HEK293 (cell line): Measurements from ENCODE around the gene RHBDL3.

ENCODE experiments used
- CTCF ChIA-PET: fragments of 350-600 bp; formaldehyde crosslinking; extraction: SDS; loops from one replicate; lab custom pipeline; 2021; ENCODE audit warnings: antibody characterized with exemption; lab: Yijun Ruan, JAX
- POLR2A ChIA-PET: fragments of 300-600 bp; formaldehyde crosslinking; extraction: SDS; loops from one replicate; lab custom pipeline; 2020; ENCODE audit warnings: antibody characterized with exemption, inconsistent platforms; lab: Yijun Ruan, JAX
- H3K27ac ChIP-seq: fragments of 200-500 bp; sonication (Bioruptor generic); 2 replicates; pipeline ENCODE4 v1.5.1; 2014; ENCODE audit warnings: low read depth, low read length, control low read depth, inconsistent platforms; ENCODE audit errors: extremely low read depth
- H3K36me3 ChIP-seq, 2 experiments: fragments of 200-500 bp in 1 of 2; sonication (Bioruptor generic) in 1 of 2; 1 replicate in 1 of 2; 2 replicates in 1 of 2; pipeline ENCODE4 v1.5.1; 2014 to 2017; ENCODE audit warnings: inconsistent platforms in 2 of 2, low read length in 2 of 2; ENCODE audit not compliant: control insufficient read depth in 2 of 2, insufficient read depth in 1 of 2
- H3K4me1 ChIP-seq: fragments of 200-500 bp; sonication (Bioruptor generic); 2 replicates; pipeline ENCODE4 v1.5.1; 2014; ENCODE audit warnings: mild to moderate bottlenecking, low read length, inconsistent platforms; ENCODE audit not compliant: control insufficient read depth, insufficient read depth
- H3K4me3 ChIP-seq: 2 replicates; pipeline ENCODE4 v1.5.1; 2011; ENCODE audit warnings: low read depth, mild to moderate bottlenecking, control low read depth, low read length, moderate library complexity
- H3K9me3 ChIP-seq: fragments of 200-500 bp; sonication (Bioruptor generic); 2 replicates; pipeline ENCODE4 v1.5.1; 2014; ENCODE audit warnings: low read depth, low read length, inconsistent platforms; ENCODE audit not compliant: control insufficient read depth, insufficient read depth
- BCL11A ChIP-seq: fragments of 450-650 bp; formaldehyde crosslinking; IDR thresholded peaks from 2 replicates; pipeline ENCODE4 v1.5.1; 2016; ENCODE audit warnings: low read depth, missing biosample characterization, missing genetic modification characterization
- MYNN ChIP-seq: fragments of 450-650 bp; formaldehyde crosslinking; IDR thresholded peaks from 2 replicates; pipeline ENCODE4 v1.5.1; 2016; ENCODE audit warnings: missing biosample characterization, missing genetic modification characterization, borderline replicate concordance
- PRDM1 ChIP-seq: fragments of 450-650 bp; formaldehyde crosslinking; IDR thresholded peaks from 2 replicates; pipeline ENCODE4; 2016; ENCODE audit warnings: missing biosample characterization, missing genetic modification characterization
- ZNF184 ChIP-seq: fragments of 450-650 bp; IDR thresholded peaks from 2 replicates; pipeline ENCODE4 v1.5.1; 2018; ENCODE audit warnings: missing biosample characterization, mild to moderate bottlenecking, missing genetic modification characterization
- ZNF214 ChIP-seq: fragments of 450-650 bp; formaldehyde crosslinking; IDR thresholded peaks from 2 replicates; pipeline ENCODE4 v1.5.1; 2017; ENCODE audit warnings: missing biosample characterization, mild to moderate bottlenecking, missing genetic modification characterization, borderline replicate concordance
- ZNF248 ChIP-seq: fragments of 450-650 bp; formaldehyde crosslinking; IDR thresholded peaks from 2 replicates; pipeline ENCODE4 v1.5.1; 2017; ENCODE audit warnings: missing biosample characterization, missing genetic modification characterization
- ZNF629 ChIP-seq: fragments of 450-650 bp; formaldehyde crosslinking; IDR thresholded peaks from 2 replicates; pipeline ENCODE4 v1.5.1; 2017; ENCODE audit warnings: missing biosample characterization, missing genetic modification characterization
- ZNF76 ChIP-seq: fragments of 450-650 bp; formaldehyde crosslinking; IDR thresholded peaks from 2 replicates; pipeline ENCODE4; 2016; ENCODE audit warnings: low read depth, missing biosample characterization, missing genetic modification characterization, borderline replicate concordance
- ZNF843 ChIP-seq: fragments of 450-650 bp; formaldehyde crosslinking; IDR thresholded peaks from 2 replicates; pipeline ENCODE4 v1.5.1; 2016; ENCODE audit warnings: missing biosample characterization, missing genetic modification characterization
- TF ChIP-seq, protein P1 (sequence below): fragments of 450-650 bp; formaldehyde crosslinking; IDR thresholded peaks from 2 replicates; pipeline ENCODE4 v1.5.1; 2016; ENCODE audit warnings: missing biosample characterization, missing genetic modification characterization
- TF ChIP-seq, protein P2 (sequence below): fragments of 450-650 bp; formaldehyde crosslinking; IDR thresholded peaks from 2 replicates; pipeline ENCODE4 v1.5.1; 2017; ENCODE audit warnings: missing biosample characterization, missing genetic modification characterization

RHBDL3 gene

DNA sequence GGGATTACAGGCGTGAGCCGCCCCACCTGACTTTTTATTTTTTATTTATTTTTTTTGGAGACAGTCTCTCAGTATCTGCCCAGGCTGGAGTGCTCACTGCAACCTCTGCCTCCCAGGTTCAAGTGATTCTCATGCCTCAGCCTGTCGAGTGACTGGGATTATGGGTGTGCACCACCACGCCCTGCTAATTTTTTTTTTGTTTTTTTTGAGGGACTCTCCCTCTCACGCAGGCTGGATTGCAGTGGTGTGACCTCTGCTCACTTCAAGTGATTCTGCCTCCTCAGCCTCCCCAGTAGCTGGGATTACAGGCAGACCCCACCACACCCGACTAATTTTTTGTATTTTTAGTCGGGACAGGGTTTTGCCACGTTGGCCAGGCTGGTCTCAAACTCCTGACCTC lies 92.0 kb downstream of the RHBDL3 start (continued):
- no peak for TF ChIP-seq ZNF184 (tag by site-specific recombination)

DNA sequence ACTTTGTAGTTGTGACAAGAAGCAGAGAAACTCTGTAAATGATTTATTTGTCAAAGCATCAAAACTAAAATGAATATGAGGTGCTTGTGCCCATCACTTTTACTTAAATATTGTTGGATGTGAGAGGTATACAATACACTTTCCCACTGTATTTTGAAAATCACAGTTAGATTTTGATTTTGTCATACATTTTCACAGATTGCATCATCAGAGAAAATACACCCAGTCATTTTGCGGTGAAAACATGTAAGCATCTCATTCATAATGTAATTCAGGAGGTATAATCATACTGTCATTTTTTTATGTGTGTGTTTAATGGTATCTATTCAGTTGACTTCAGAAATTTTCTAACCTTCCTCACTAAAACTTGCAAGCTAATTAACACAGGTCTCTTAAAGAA lies 95.6 kb downstream of the RHBDL3 start:
- no peaks in the 10 kb centered on the region for H3K9me3 ChIP-seq
- CTCF ChIA-PET = interaction anchor here (0.8 kb wide), 1 partner anchor 108 kb away, joined by 3 read pairs; no protein-coding TSS in a partner anchor
- H3K27ac ChIP-seq = no peak overlapping the region
- POLR2A ChIA-PET = interaction anchor here (0.6 kb wide), 1 partner anchor 13 kb away, joined by 4 read pairs; no protein-coding TSS in a partner anchor
- H3K4me1 ChIP-seq = peaks cover 1% of the 10 kb centered on the region
- TF ChIP-seq ZNF248 (tag by site-specific recombination) (no peak), ZNF76 (tag by site-specific recombination) (no peak), PRDM1 (tag by site-specific recombination) (peak; percentile 37), ZNF843 (tag by site-specific recombination) (no peak), MYNN (tag by site-specific recombination) (no peak), ZNF629 (tag by site-specific recombination) (0 out of 2 replicates have a peak, but pooled peaks have one; percentile 22)
- H3K4me3 ChIP-seq = no peak overlapping the region
- H3K36me3 ChIP-seq = peaks cover 94 to 99% of the 10 kb centered on the region in 2 experiments

DNA sequence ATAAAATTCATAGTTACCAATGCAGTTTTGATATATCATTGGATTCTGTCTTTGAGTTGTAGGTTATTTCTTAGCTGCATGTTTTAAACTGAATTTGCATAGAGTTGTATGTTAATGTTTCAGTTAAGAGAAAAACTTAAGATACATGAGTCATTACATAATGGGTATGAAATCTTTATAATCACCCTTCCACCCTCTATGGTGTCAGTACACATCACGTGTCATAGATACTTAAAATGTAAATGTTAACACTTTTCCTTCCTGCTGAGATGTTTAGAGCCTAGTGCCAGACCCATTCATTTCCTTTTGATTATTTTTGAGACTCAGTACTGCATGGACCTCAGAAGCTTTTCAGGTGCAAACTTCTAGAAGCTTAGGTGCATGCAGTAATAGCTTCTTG lies 104.8 kb downstream of the RHBDL3 start:
- no peaks in the 10 kb centered on the region for H3K9me3 ChIP-seq
- ChIA-PET CTCF (interaction anchor here (0.6 to 1.3 kb wide), 5 partner anchors 9 to 195 kb away, joined by 3 to 6 read pairs (median 3); partner anchors contain the start of gene PSMD11), POLR2A (no interaction called here)
- no peak overlapping the region for H3K27ac ChIP-seq
- H3K4me3 ChIP-seq = no peak overlapping the region
- TF ChIP-seq, protein P1, sequence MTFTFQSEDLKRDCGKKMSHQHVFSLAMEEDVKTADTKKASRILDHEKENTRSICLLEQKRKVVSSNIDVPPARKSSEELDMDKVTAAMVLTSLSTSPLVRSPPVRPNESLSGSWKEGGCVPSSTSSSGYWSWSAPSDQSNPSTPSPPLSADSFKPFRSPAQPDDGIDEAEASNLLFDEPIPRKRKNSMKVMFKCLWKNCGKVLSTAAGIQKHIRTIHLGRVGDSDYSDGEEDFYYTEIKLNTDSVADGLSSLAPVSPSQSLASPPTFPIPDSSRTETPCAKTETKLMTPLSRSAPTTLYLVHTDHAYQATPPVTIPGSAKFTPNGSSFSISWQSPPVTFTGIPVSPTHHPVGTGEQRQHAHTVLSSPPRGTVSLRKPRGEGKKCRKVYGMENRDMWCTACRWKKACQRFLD (tag by site-specific recombination) = no peak
- TF ChIP-seq, protein P2, sequence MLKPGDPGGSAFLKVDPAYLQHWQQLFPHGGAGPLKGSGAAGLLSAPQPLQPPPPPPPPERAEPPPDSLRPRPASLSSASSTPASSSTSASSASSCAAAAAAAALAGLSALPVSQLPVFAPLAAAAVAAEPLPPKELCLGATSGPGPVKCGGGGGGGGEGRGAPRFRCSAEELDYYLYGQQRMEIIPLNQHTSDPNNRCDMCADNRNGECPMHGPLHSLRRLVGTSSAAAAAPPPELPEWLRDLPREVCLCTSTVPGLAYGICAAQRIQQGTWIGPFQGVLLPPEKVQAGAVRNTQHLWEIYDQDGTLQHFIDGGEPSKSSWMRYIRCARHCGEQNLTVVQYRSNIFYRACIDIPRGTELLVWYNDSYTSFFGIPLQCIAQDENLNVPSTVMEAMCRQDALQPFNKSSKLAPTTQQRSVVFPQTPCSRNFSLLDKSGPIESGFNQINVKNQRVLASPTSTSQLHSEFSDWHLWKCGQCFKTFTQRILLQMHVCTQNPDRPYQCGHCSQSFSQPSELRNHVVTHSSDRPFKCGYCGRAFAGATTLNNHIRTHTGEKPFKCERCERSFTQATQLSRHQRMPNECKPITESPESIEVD (tag by site-specific recombination) = 0 out of 2 replicates have a peak, but pooled peaks have one; percentile 17
- TF ChIP-seq BCL11A (no peak), ZNF214 (tag by site-specific recombination) (no peak)
- peaks cover 98 to 99% of the 10 kb centered on the region in 2 experiments for H3K36me3 ChIP-seq
- no peaks in the 10 kb centered on the region for H3K4me1 ChIP-seq
